HUES64 (cell line): ENCODE data around the gene GRB10.

Source experiments
- H3K27ac ChIP-seq: 2 replicates; pipeline ENCODE4 v1.7.0; 2013; ENCODE audit warnings: low read depth, low read length, inconsistent platforms
- H3K27me3 ChIP-seq: 2 replicates; pipeline ENCODE4 v1.6.1; 2013; ENCODE audit warnings: mild to moderate bottlenecking, low read length; ENCODE audit not compliant: insufficient read depth
- H3K36me3 ChIP-seq: 2 replicates; pipeline ENCODE4 v1.6.1; 2013; ENCODE audit warnings: mild to moderate bottlenecking, low read length; ENCODE audit not compliant: insufficient read depth
- H3K4me1 ChIP-seq: 2 replicates; pipeline ENCODE4 v1.6.1; 2013; ENCODE audit warnings: mild to moderate bottlenecking, low read length, moderate library complexity; ENCODE audit not compliant: insufficient read depth
- H3K4me3 ChIP-seq: 2 replicates; pipeline ENCODE4 v1.5.1; 2013; ENCODE audit warnings: mild to moderate bottlenecking, low read length, moderate library complexity
- H3K9ac ChIP-seq: 2 replicates; pipeline ENCODE4 v1.6.1; 2013; ENCODE audit warnings: mild to moderate bottlenecking, low read depth, low read length
- H3K9me3 ChIP-seq: 2 replicates; pipeline ENCODE4 v1.6.1; 2013; ENCODE audit warnings: low read depth, low read length; ENCODE audit not compliant: insufficient read depth
- WGBS: fragments of 150-250, 120-280 bp; methylation state at CpG from one replicate; pipeline ENCODE4 v1.1.7; 2013; ENCODE audit warnings: missing lambda C conversion rate; 5-methylcytosine and 5-hydroxymethylcytosine counted together

The GRB10 gene

GRCh38 chr7:50649259-50649885, 133.3 kb downstream of the GRB10 start:
- Histone ChIP-seq H3K9me3 (no peaks in the 10 kb centered on the region), H3K36me3 (no peaks in the 10 kb centered on the region), H3K27me3 (no peaks in the 10 kb centered on the region), H3K9ac (no peak overlapping the region), H3K4me1 (no peaks in the 10 kb centered on the region), H3K4me3 (no peak overlapping the region), H3K27ac (no peak overlapping the region)
- 97% methylated on average over 7 of the region's 7 CpGs for WGBS

- Histone ChIP-seq H3K27me3 (no peaks in the 10 kb centered on the region), H3K4me3 (no peak overlapping the region), H3K27ac (no peak overlapping the region), H3K4me1 (no peaks in the 10 kb centered on the region), H3K9me3 (no peaks in the 10 kb centered on the region), H3K9ac (no peak overlapping the region), H3K36me3 (no peaks in the 10 kb centered on the region)
- WGBS, result 94% methylated on average over 8 of the region's 8 CpGs
Observed at GRCh38 chr7:50648570-50649169, 134.0 kb downstream of the GRB10 start.

GRCh38 chr7:50648076-50648475, 134.6 kb downstream of the GRB10 start:
- no peaks in the 10 kb centered on the region for H3K9me3 ChIP-seq
- no peaks in the 10 kb centered on the region for H3K27me3 ChIP-seq
- H3K27ac ChIP-seq, result no peak overlapping the region
- WGBS, result 90% methylated on average over 11 of the region's 11 CpGs
- H3K4me1 ChIP-seq, result no peaks in the 10 kb centered on the region
- H3K4me3 ChIP-seq, result no peak overlapping the region
- no peak overlapping the region for H3K9ac ChIP-seq
- H3K36me3 ChIP-seq, result no peaks in the 10 kb centered on the region

- H3K36me3 ChIP-seq, result no peaks in the 10 kb centered on the region
- no peaks in the 10 kb centered on the region for H3K9me3 ChIP-seq
- no peaks in the 10 kb centered on the region for H3K4me1 ChIP-seq
- no peak overlapping the region for H3K4me3 ChIP-seq
- no peak overlapping the region for H3K27ac ChIP-seq
- WGBS, result 93% methylated on average over 10 of the region's 10 CpGs
- H3K9ac ChIP-seq, result no peak overlapping the region
- no peaks in the 10 kb centered on the region for H3K27me3 ChIP-seq
Observed at GRCh38 chr7:50647286-50647980, 135.3 kb downstream of the GRB10 start.

- Histone ChIP-seq H3K9me3 (no peaks in the 10 kb centered on the region), H3K27ac (no peak overlapping the region), H3K9ac (no peak overlapping the region), H3K27me3 (no peaks in the 10 kb centered on the region), H3K4me3 (no peak overlapping the region), H3K36me3 (no peaks in the 10 kb centered on the region), H3K4me1 (no peaks in the 10 kb centered on the region)
- 97% methylated on average over 9 of the region's 9 CpGs for WGBS
Observed at GRCh38 chr7:50646069-50646468, 136.6 kb downstream of the GRB10 start.

GRCh38 chr7:50645186-50645585, 137.5 kb downstream of the GRB10 start:
- H3K4me3 ChIP-seq, result no peak overlapping the region
- no peaks in the 10 kb centered on the region for H3K27me3 ChIP-seq
- no peaks in the 10 kb centered on the region for H3K4me1 ChIP-seq
- H3K36me3 ChIP-seq, result peaks cover 3% of the 10 kb centered on the region; the same call in 1 of the 2 replicates
- H3K9me3 ChIP-seq, result no peaks in the 10 kb centered on the region
- no peak overlapping the region for H3K9ac ChIP-seq
- no peak overlapping the region for H3K27ac ChIP-seq

GRCh38 chr7:50644586-50644985, 138.1 kb downstream of the GRB10 start:
- Histone ChIP-seq H3K27me3 (no peaks in the 10 kb centered on the region), H3K27ac (no peak overlapping the region), H3K36me3 (peaks cover 3% of the 10 kb centered on the region; the same call in 1 of the 2 replicates), H3K9me3 (no peaks in the 10 kb centered on the region), H3K9ac (no peak overlapping the region), H3K4me1 (no peaks in the 10 kb centered on the region), H3K4me3 (no peak overlapping the region)
- 98% methylated on average over 5 of the region's 5 CpGs for WGBS

- no peak overlapping the region for H3K27ac ChIP-seq
- H3K27me3 ChIP-seq, result no peaks in the 10 kb centered on the region
- no peak overlapping the region for H3K9ac ChIP-seq
- no peaks in the 10 kb centered on the region for H3K9me3 ChIP-seq
- H3K4me3 ChIP-seq, result no peak overlapping the region
- no peaks in the 10 kb centered on the region for H3K4me1 ChIP-seq
- H3K36me3 ChIP-seq, result peaks cover 3% of the 10 kb centered on the region; the same call in 1 of the 2 replicates
- 94% methylated on average over 6 of the region's 6 CpGs for WGBS
Observed at GRCh38 chr7:50644114-50644513, 138.6 kb downstream of the GRB10 start.

- no peaks in the 10 kb centered on the region for H3K4me1 ChIP-seq
- H3K36me3 ChIP-seq, result peaks cover 3% of the 10 kb centered on the region; the same call in 1 of the 2 replicates
- H3K27ac ChIP-seq, result no peak overlapping the region
- 86% methylated on average over 18 of the region's 18 CpGs for WGBS
- H3K9ac ChIP-seq, result no peak overlapping the region
- H3K4me3 ChIP-seq, result no peak overlapping the region
- H3K27me3 ChIP-seq, result no peaks in the 10 kb centered on the region
- H3K9me3 ChIP-seq, result no peaks in the 10 kb centered on the region
Observed at GRCh38 chr7:50641442-50642405, 141.0 kb downstream of the GRB10 start.

- Histone ChIP-seq H3K9ac (no peak overlapping the region), H3K36me3 (peaks cover 3% of the 10 kb centered on the region; the same call in 1 of the 2 replicates), H3K9me3 (no peaks in the 10 kb centered on the region), H3K4me3 (no peak overlapping the region), H3K27me3 (no peaks in the 10 kb centered on the region), H3K4me1 (no peaks in the 10 kb centered on the region), H3K27ac (no peak overlapping the region)
- WGBS, result 95% methylated on average over 7 of the region's 7 CpGs
Observed at GRCh38 chr7:50640779-50641178, 141.9 kb downstream of the GRB10 start.
